Measurements from ENCODE around the gene IRF2BP2. TPM values are rescaled to one million over a fixed set of nuclear protein-coding genes. Genes with fewer than 3 reads are reported as not detected.
A peak's percentile ranks its signal among the peaks of the same experiment; 100 is the strongest.

IRF2BP2 gene
- total and polyA plus RNA-seq, 2 of the 13 experiments (the other 11 are each of a cell fraction or from before 2014, with no cell fraction given), result 140 to 147 TPM

DNA sequence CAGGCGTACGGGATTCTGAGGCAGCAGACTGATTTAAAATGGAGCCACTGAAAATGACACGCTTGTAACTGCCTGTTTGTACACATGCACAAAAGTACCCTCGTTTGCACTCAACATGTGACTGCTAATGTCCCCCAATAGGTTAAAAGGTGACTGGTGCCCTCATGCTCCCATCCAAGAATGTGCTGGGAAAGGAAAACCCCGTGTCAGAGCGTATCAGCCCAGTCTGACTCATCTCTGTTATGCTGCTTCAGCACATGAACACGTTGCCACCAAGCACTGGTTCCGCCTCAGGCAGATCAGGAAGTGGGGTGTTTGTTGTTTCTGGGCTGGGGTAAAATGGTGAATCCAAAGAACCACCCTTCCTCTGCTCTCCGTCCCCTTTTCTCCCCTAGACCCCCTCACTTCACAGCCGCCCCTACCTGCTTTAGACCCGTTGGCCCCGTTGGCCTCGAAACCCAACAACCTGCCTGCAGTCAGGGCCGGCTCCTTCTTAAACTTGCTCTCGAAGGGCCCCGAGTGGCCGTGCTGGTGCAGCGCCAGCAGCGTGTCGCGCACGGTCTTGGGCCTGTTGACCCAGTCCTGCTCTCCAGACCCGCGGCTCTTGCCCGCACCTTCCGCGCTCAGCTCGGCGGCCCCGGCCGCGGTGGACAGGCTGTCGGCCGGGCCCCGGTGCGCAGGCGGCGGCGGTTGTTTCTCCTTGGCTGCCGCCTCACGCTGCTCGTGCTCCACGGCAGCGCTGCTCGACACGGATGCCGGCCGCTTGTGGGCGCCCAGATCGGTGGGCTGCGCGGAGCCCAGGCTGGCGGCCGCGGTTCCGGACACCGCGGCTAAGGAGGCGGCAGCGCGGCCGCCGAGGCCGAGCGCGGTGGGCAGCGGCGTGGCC is 1.7 kb downstream of the IRF2BP2 start (continued):
- peak; percentile 52 for TF ChIP-seq SKI (IDR thresholded peaks at IDR 0.05; ENCODE audit: partially characterized antibody)
- TF ChIP-seq ZFP1 (CRISPR knock-in tag; IDR thresholded peaks at IDR 0.05), result no peak; the same call in 1 of the 2 replicates
- TF ChIP-seq ZBTB42 (CRISPR knock-in tag; IDR thresholded peaks at IDR 0.05), result no peak
- TF ChIP-seq TAF1 (CRISPR knock-in tag; IDR thresholded peaks at IDR 0.05), result peak; percentile 86; the same call in 1 of the 2 replicates
- TF ChIP-seq HOXD1 (CRISPR knock-in tag; IDR thresholded peaks at IDR 0.05), result peak; percentile 17; the same call in 1 of the 2 replicates
- TF ChIP-seq CHCHD3 (CRISPR knock-in tag; IDR thresholded peaks at IDR 0.05), result no peak
- no peak for TF ChIP-seq NBN (conservative IDR thresholded peaks at IDR 0.05)
- peak; percentile 97 for TF ChIP-seq RARA (CRISPR knock-in tag; IDR thresholded peaks at IDR 0.05)
- TF ChIP-seq JDP2 (CRISPR knock-in tag; IDR thresholded peaks at IDR 0.05; ENCODE audit: borderline replicate concordance), result no peak
- peak; percentile 11; the same call in 1 of the 2 replicates for TF ChIP-seq SP5 (CRISPR knock-in tag; IDR thresholded peaks at IDR 0.05; ENCODE audit: borderline replicate concordance, low read depth)
- no peak for TF ChIP-seq GLMP (CRISPR knock-in tag; IDR thresholded peaks at IDR 0.05; ENCODE audit: borderline replicate concordance)
- TF ChIP-seq, protein P1, sequence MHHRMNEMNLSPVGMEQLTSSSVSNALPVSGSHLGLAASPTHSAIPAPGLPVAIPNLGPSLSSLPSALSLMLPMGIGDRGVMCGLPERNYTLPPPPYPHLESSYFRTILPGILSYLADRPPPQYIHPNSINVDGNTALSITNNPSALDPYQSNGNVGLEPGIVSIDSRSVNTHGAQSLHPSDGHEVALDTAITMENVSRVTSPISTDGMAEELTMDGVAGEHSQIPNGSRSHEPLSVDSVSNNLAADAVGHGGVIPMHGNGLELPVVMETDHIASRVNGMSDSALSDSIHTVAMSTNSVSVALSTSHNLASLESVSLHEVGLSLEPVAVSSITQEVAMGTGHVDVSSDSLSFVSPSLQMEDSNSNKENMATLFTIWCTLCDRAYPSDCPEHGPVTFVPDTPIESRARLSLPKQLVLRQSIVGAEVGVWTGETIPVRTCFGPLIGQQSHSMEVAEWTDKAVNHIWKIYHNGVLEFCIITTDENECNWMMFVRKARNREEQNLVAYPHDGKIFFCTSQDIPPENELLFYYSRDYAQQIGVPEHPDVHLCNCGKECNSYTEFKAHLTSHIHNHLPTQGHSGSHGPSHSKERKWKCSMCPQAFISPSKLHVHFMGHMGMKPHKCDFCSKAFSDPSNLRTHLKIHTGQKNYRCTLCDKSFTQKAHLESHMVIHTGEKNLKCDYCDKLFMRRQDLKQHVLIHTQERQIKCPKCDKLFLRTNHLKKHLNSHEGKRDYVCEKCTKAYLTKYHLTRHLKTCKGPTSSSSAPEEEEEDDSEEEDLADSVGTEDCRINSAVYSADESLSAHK (CRISPR knock-in tag; IDR thresholded peaks at IDR 0.05; ENCODE audit: borderline replicate concordance), result no peak
- TF ChIP-seq ARNTL (CRISPR knock-in tag; IDR thresholded peaks at IDR 0.05), result peak; percentile 88
- TF ChIP-seq, protein P2, sequence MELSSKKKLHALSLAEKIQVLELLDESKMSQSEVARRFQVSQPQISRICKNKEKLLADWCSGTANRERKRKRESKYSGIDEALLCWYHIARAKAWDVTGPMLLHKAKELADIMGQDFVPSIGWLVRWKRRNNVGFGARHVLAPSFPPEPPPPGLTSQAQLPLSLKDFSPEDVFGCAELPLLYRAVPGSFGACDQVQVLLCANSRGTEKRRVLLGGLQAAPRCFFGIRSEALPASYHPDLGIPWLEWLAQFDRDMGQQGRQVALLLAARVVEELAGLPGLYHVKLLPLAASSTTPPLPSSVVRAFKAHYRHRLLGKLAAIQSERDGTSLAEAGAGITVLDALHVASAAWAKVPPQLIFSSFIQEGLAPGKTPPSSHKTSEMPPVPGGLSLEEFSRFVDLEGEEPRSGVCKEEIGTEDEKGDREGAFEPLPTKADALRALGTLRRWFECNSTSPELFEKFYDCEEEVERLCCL (CRISPR knock-in tag; IDR thresholded peaks at IDR 0.05; ENCODE audit: borderline replicate concordance), result no peak
- peak; percentile 43; the same call in 1 of the 2 replicates for TF ChIP-seq BRD4 (CRISPR knock-in tag; IDR thresholded peaks at IDR 0.05)
- TF ChIP-seq ZFX (CRISPR knock-in tag; IDR thresholded peaks at IDR 0.05; ENCODE audit: low read depth), result peak; percentile 49; the same call in 1 of the 2 replicates
- peak; percentile 95 for TF ChIP-seq SAP130 (CRISPR knock-in tag; IDR thresholded peaks at IDR 0.05; ENCODE audit: low read depth)
- TF ChIP-seq ZNF644 (CRISPR knock-in tag; IDR thresholded peaks at IDR 0.05; ENCODE audit: low read depth), result no peak; the same call in 1 of the 2 replicates
- peak; percentile 79; the same call in 1 of the 2 replicates for TF ChIP-seq ZNF713 (CRISPR knock-in tag; IDR thresholded peaks at IDR 0.05)
- TF ChIP-seq ZNF878 (CRISPR knock-in tag; IDR thresholded peaks at IDR 0.05), result no peak; the same call in 1 of the 2 replicates
- TF ChIP-seq ATF5 (CRISPR knock-in tag; IDR thresholded peaks at IDR 0.05; ENCODE audit: low read depth), result no peak
- no peak for TF ChIP-seq MZF1 (CRISPR knock-in tag; IDR thresholded peaks at IDR 0.05; ENCODE audit: borderline replicate concordance)
- no peak for TF ChIP-seq ZIK1 (CRISPR knock-in tag; IDR thresholded peaks at IDR 0.05; ENCODE audit: borderline replicate concordance, low read depth)
- TF ChIP-seq, protein P3, sequence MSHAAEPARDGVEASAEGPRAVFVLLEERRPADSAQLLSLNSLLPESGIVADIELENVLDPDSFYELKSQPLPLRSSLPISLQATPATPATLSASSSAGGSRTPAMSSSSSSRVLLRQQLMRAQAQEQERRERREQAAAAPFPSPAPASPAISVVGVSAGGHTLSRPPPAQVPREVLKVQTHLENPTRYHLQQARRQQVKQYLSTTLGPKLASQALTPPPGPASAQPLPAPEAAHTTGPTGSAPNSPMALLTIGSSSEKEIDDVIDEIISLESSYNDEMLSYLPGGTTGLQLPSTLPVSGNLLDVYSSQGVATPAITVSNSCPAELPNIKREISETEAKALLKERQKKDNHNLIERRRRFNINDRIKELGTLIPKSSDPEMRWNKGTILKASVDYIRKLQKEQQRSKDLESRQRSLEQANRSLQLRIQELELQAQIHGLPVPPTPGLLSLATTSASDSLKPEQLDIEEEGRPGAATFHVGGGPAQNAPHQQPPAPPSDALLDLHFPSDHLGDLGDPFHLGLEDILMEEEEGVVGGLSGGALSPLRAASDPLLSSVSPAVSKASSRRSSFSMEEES (CRISPR knock-in tag; IDR thresholded peaks at IDR 0.05), result peak; percentile 88

Data from HepG2 (cell line).